Transverse colon (tissue), 4 donors: ENCODE measurements around the gene TTC21A. TPM values are rescaled to one million over a fixed set of nuclear protein-coding genes. Genes with fewer than 3 reads are reported as not detected.

Experiments
- DNase-seq: peaks from one replicate; pipeline ENCODE4 v3.0.0-alpha.2; 2019
- H3K27ac ChIP-seq, 4 donors: fragments of 200-600 bp; sonication (generic); 2 replicates each; pipeline ENCODE4 v1.5.1; 2016 to 2018; ENCODE audit warnings: inconsistent platforms in 4 of 4
- H3K27me3 ChIP-seq: fragments of 200-600 bp; sonication (generic); 2 replicates; pipeline ENCODE4 v1.5.1; 2017; ENCODE audit warnings: inconsistent platforms
- H3K36me3 ChIP-seq, 4 donors: fragments of 200-600 bp; sonication (generic); 2 replicates each; pipeline ENCODE4 v1.5.1; 2017 to 2019; ENCODE audit warnings: inconsistent platforms in 4 of 4
- H3K4me1 ChIP-seq, 4 donors: fragments of 200-600 bp; sonication (generic); 2 replicates each; pipeline ENCODE4 v1.5.1; 2017 to 2020; ENCODE audit warnings: inconsistent platforms in 4 of 4
- H3K4me3 ChIP-seq, 4 donors: fragments of 200-600 bp; sonication (generic); 1 replicate in 1 of 4; 2 replicates in 3 of 4; pipeline versions ENCODE4 v1.5.1 to v1.6.1; 2017 to 2019; ENCODE audit warnings: inconsistent platforms in 4 of 4
- H3K9me3 ChIP-seq, 2 donors: fragments of 200-600 bp; sonication (generic); 2 replicates each; pipeline ENCODE4 v1.5.1; 2017 to 2019; ENCODE audit warnings: inconsistent platforms in 2 of 2
- CTCF ChIP-seq, 5 experiments: fragments of 200-600 bp in 3 of 5; fragments of 450-650 bp in 2 of 5; sonication (generic) in 3 of 5; IDR thresholded peaks; 1 replicate in 2 of 5; 2 replicates in 3 of 5; pipeline ENCODE4 v1.5.1; 2016 to 2017; ENCODE audit warnings: antibody characterized with exemption in 5 of 5, inconsistent platforms in 3 of 5, mild to moderate bottlenecking in 2 of 5, moderate library complexity in 1 of 5
- EP300 ChIP-seq: sonication (generic); formaldehyde crosslinking; IDR thresholded peaks from one replicate; pipeline ENCODE4 v1.6.1; 2017; ENCODE audit warnings: antibody characterized with exemption, low read depth
- POLR2A ChIP-seq: fragments of 450-650 bp; IDR thresholded peaks from one replicate; pipeline ENCODE4 v1.6.1; 2016; ENCODE audit warnings: antibody characterized with exemption, mild to moderate bottlenecking, moderate library complexity
- POLR2AphosphoS5 ChIP-seq, 3 donors: sonication (generic); formaldehyde crosslinking; IDR thresholded peaks; one replicate each; pipeline ENCODE4 v1.6.1; 2016; ENCODE audit warnings: antibody characterized with exemption in 3 of 3
- WGBS, 2 donors: methylation state at CpG; one replicate each; pipeline ENCODE4 v1.1.5; 2018; ENCODE audit warnings: low coverage in 1 of 2; 5-methylcytosine and 5-hydroxymethylcytosine counted together
- in situ Hi-C, 4 donors: fragments of 200-750 bp; cut with MboI; loops; one replicate each; pipeline versions ENCODE4 v1.15.0 to v1.15.1; 2017; ENCODE audit warnings: low sequenced_read_pairs in 3 of 4, low pct_ligation_motif_present in 1 of 4, low pct_unique_long_range_greater_than_20kb in 1 of 4
- intact Hi-C: fragments of 100-400 bp; cut with DNase I; formaldehyde crosslinking; loops from one replicate; pipeline ENCODE4 v1.15.1; 2023; ENCODE audit warnings: low total_unique reads
- total RNA-seq, 4 donors: library from RNA; depleted of rRNA; stranded (reverse); fragments of >200 nt; gene quantifications; one replicate each; pipeline ENCODE4 v1.1.0, GENCODE V29; 2016

Gene TTC21A
- total RNA-seq, 4 donors from 2014 or later = 6.8 to 101 (median 30.3) TPM

- H3K4me3 ChIP-seq = no peak overlapping the region
- H3K36me3 ChIP-seq = peaks cover 0 to 46% (median 17%) of the 10 kb centered on the region in 4 donors
- DNase-seq = no peak
- intact Hi-C loops = no loop called here
- in situ Hi-C loops = no loop called here
- no peak for TF ChIP-seq POLR2AphosphoS5 (IDR thresholded peaks at IDR 0.05)
- TF ChIP-seq EP300 = no peak
- TF ChIP-seq CTCF (IDR thresholded peaks at IDR 0.05) = no peak
- TF ChIP-seq POLR2A = no peak
- no peaks in the 10 kb centered on the region for H3K9me3 ChIP-seq
- H3K27me3 ChIP-seq = no peaks in the 10 kb centered on the region
- no peak overlapping the region for H3K27ac ChIP-seq
- H3K4me1 ChIP-seq = no peaks in the 10 kb centered on the region
- WGBS, 2 donors = 83 to 91% methylated on average over 9 to 10 of the region's 10 CpGs
These were observed 31.6 kb upstream of the TTC21A start for GRCh38 chr3:39075910-39076309.

GRCh38 chr3:39079530-39079929 is 27.9 kb upstream of the TTC21A start:
- DNase-seq = no peak
- H3K36me3 ChIP-seq = peaks cover 0 to 31% (median 16%) of the 10 kb centered on the region in 4 donors
- H3K27ac ChIP-seq = no peak overlapping the region
- TF ChIP-seq POLR2AphosphoS5 (IDR thresholded peaks at IDR 0.05) (no peak), CTCF (IDR thresholded peaks at IDR 0.05) (no peak), POLR2A (no peak), EP300 (no peak)
- intact Hi-C loops = no loop called here
- no peaks in the 10 kb centered on the region for H3K27me3 ChIP-seq
- no peak overlapping the region for H3K4me3 ChIP-seq
- no peaks in the 10 kb centered on the region for H3K4me1 ChIP-seq
- H3K9me3 ChIP-seq = no peaks in the 10 kb centered on the region
- in situ Hi-C loops = no loop called here

DNA sequence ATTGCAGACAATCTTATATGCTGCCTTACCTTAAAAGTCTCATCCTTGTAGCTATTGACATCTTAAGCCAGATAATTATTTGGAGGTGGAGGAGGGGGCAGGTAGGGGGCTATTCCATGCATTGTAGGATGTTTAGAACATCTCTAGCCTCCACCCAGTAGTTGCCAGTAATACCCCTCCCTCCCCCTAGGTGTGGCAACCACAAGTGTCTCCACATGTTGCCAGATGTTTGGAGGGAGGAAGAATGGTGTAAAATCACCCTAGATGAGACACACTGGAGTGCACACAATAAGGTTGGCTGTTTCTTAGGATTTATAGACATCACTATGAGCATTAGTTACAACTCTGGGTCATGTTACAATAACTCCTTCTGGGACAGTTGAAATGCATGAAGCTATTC is 27.5 kb upstream of the TTC21A start:
- no peak overlapping the region for H3K4me3 ChIP-seq
- TF ChIP-seq EP300 (no peak), CTCF (IDR thresholded peaks at IDR 0.05) (no peak), POLR2AphosphoS5 (IDR thresholded peaks at IDR 0.05) (no peak), POLR2A (no peak)
- no peaks in the 10 kb centered on the region for H3K9me3 ChIP-seq
- no peaks in the 10 kb centered on the region for H3K27me3 ChIP-seq
- DNase-seq = no peak
- no peak overlapping the region for H3K27ac ChIP-seq
- peaks cover 0 to 28% (median 13%) of the 10 kb centered on the region in 4 donors for H3K36me3 ChIP-seq
- H3K4me1 ChIP-seq = no peaks in the 10 kb centered on the region
- intact Hi-C loops = no loop called here
- in situ Hi-C loops = no loop called here

DNA sequence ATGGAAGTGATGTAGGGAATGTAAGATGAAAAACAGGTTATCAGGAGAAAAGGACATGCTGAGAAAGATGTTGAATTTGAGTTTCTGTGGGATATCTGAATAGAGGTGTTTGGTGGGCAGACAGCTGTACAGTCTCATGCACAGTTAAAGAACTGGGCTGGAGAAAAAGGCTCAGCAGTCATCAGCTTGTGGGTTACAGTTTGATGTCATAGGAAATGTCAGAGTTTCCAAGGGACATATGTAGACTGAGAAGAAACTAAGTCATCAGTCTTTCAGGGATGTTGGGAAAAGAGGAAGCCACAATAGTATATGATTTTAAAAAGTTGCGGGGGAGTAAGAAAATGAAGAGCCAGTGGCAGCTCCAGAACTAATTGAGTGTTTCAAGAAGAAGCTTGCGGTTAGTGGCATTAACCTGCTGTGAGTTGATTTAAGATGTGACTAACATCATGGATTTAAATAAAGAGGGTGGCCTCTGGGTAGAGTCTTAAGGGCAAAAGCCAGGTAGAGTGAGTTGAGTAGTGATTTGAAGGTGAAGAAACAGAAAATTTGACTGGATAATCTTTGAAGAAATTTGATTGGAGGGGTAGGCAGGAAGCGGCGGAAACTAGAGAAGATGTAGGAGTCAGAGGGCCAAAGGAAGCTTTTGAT is 24.7 kb upstream of the TTC21A start:
- Histone ChIP-seq H3K4me3 (no peak overlapping the region), H3K27ac (no peak overlapping the region), H3K4me1 (no peaks in the 10 kb centered on the region), H3K27me3 (no peaks in the 10 kb centered on the region), H3K36me3 (peaks cover 0 to 27% (median 10%) of the 10 kb centered on the region in 4 donors), H3K9me3 (no peaks in the 10 kb centered on the region)
- 93 to 96% methylated on average over 4 of the region's 4 CpGs for WGBS, 2 donors
- intact Hi-C loops = no loop called here
- TF ChIP-seq CTCF (IDR thresholded peaks at IDR 0.05) (no peak), POLR2A (no peak), POLR2AphosphoS5 (IDR thresholded peaks at IDR 0.05) (no peak), EP300 (no peak)
- in situ Hi-C loops = no loop called here
- no peak for DNase-seq
